HUES6 (cell line): ENCODE measurements around the gene MTRR.
A peak's percentile ranks its signal among the peaks of the same experiment; 100 is the strongest.

Source experiments
- H3K27ac ChIP-seq: 2 replicates; pipeline ENCODE4 v1.7.0; 2013; ENCODE audit warnings: low read depth, mild to moderate bottlenecking, low read length, inconsistent platforms
- H3K27me3 ChIP-seq: 2 replicates; pipeline ENCODE4 v1.6.1; 2013; ENCODE audit warnings: low read length; ENCODE audit not compliant: control insufficient read depth, insufficient read depth
- H3K36me3 ChIP-seq: 2 replicates; pipeline ENCODE4 v1.6.1; 2013; ENCODE audit warnings: low read length; ENCODE audit not compliant: control insufficient read depth, insufficient read depth
- H3K4me1 ChIP-seq: 2 replicates; pipeline ENCODE4 v1.6.1; 2013; ENCODE audit warnings: low read length; ENCODE audit not compliant: control insufficient read depth, insufficient read depth
- H3K4me3 ChIP-seq: 2 replicates; pipeline ENCODE4 v1.5.1; 2013; ENCODE audit warnings: low read depth, low read length
- H3K9ac ChIP-seq: one replicate; pipeline ENCODE4 v1.6.1; 2013; ENCODE audit warnings: mild to moderate bottlenecking, low read length
- H3K9me3 ChIP-seq: 2 replicates; pipeline ENCODE4 v1.6.1; 2013; ENCODE audit warnings: low read depth, low read length; ENCODE audit not compliant: control insufficient read depth, insufficient read depth

MTRR gene

DNA sequence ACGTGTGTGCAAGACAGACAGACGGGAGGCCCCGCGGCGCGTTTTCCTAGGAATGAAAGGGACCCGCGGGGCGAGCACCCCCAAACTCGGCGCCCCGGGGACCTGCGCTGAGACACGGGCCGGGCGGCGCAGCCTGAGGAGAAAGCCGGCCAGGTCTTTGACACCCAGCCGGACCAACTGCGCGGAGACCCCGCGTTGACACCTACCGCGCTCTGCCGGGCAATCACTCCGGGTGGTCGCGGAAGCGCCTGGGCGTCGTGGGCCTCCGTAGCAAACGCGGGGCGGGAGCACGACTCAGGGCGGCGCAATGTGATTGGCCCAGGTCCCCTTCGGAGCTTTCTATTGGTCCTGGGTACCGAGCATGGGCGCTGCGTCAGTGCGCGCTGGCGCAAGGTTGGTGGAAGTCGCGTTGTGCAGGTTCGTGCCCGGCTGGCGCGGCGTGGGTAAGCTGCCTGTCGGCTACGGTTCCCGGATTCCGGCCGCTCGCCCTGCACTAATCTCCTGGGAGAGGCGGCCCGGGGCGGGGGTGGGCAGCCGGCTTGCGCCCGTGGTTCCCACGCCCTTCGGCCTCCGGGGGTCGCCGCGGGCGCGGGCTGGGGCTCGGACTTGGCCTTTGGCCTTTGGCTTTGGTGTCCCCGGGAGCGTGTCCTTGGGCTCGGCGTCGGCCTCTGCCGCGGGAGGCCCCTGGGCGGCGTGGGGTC, at the start of gene MTRR, which contains the start of gene FASTKD3:
TSS of gene MTRR (plus strand) at position 376 of the 701 bp plus-strand sequence. CDS start 1,647 bp downstream, outside the sequence.
TSS of gene FASTKD3 (minus strand) at position 259 of the 701 bp plus-strand sequence. CDS start 948 bp downstream, outside the sequence.
- Histone ChIP-seq H3K4me3 (peak within 1 kb of the TSS; percentile 88), H3K36me3 (peaks cover 42% of the 10 kb centered on the region), H3K4me1 (peaks cover 8% of the 10 kb centered on the region), H3K9me3 (no peaks in the 10 kb centered on the region), H3K9ac (peak within 1 kb of the TSS; percentile 84), H3K27me3 (no peaks in the 10 kb centered on the region), H3K27ac (peak within 1 kb of the TSS; percentile 71; the same call in 1 of the 2 replicates)

DNA sequence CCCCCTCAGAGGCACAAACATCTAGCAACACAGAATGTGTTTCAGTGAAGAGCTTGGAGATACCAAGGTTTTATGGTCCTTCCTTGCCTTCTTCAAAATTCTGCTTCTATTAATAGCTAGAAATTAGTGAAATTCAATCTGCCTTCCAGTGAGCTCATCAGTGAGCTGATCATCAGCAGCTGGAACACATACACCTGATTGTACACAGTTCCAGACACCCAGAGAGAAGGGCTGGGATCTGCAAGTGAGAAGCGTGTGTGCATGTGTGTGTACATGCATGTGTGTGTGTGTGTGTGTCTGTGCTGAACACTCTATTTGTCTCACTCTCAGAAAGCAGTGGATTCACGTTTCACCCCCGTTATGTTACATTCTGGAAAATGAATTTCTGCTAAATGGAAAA, 46.5 kb upstream of the MTRR start:
- no peaks in the 10 kb centered on the region for H3K9me3 ChIP-seq
- H3K4me1 ChIP-seq: no peaks in the 10 kb centered on the region
- H3K27ac ChIP-seq: no peak overlapping the region
- H3K27me3 ChIP-seq: no peaks in the 10 kb centered on the region
- H3K36me3 ChIP-seq: peaks cover 52% of the 10 kb centered on the region
- H3K9ac ChIP-seq: no peak overlapping the region
- H3K4me3 ChIP-seq: no peak overlapping the region

DNA sequence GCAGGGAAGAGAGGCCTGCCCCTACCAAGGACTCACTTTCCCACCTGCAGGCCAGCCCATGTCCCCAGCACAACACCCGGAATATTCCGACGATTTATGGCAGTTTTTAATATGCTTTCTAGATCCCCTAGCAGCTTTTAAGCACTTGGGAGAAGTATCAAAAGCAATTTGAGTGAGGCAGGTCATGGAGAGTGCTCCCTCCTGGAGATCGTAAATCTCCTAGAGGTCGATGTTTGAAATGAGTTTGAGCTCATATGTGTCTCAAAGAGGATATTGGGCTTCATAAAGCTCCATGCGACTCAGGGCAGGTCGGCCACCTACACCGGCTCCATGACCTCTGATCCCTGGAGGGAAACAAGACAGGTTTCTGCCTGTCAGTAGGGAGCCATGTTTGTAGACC, 45.4 kb upstream of the MTRR start:
- H3K36me3 ChIP-seq: peaks cover 50% of the 10 kb centered on the region
- H3K9me3 ChIP-seq: no peaks in the 10 kb centered on the region
- H3K4me1 ChIP-seq: no peaks in the 10 kb centered on the region
- H3K9ac ChIP-seq: no peak overlapping the region
- no peak overlapping the region for H3K27ac ChIP-seq
- no peaks in the 10 kb centered on the region for H3K27me3 ChIP-seq
- H3K4me3 ChIP-seq: no peak overlapping the region

DNA sequence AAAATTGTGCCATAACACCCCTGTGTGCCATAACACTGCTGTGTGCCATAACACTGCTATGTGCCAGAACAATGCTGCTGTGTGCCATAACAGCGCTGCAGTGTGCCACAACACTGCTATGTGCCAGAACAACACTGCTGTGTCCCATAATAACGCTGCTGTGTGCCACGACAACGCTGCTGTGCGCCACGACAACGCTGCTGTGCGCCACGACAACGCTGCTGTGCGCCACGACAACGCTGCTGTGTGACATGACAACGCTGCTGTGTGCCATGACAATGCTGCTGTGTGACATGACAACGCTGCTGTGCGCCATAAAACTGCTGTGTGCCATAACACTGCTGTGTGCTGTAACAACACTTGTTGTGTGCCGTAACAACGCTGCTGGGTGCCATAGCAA, 44.0 kb upstream of the MTRR start:
- H3K36me3 ChIP-seq: peaks cover 36% of the 10 kb centered on the region
- H3K27ac ChIP-seq: no peak overlapping the region
- H3K4me3 ChIP-seq: no peak overlapping the region
- H3K9ac ChIP-seq: no peak overlapping the region
- H3K4me1 ChIP-seq: no peaks in the 10 kb centered on the region
- no peaks in the 10 kb centered on the region for H3K9me3 ChIP-seq
- H3K27me3 ChIP-seq: no peaks in the 10 kb centered on the region

DNA sequence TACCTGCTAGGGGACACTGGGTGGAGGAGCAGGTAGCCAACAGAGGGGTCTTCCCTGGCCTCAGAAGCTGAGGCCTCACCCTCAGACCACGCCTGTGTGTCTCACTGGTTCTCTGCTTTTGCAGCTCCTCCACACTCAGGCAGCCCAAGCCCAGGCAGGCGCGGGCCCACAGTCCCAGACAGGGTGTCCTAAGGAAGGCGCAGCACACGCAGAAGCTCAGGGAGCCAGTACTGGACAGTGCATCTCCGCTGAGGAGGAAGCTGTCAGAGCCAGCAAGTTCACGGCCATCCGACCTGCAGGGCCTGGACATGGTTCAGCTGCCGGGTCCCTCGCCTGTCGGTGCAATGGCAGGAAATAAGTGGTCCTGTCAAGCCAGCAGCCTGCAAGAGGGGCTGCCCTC, 43.3 kb upstream of the MTRR start:
- no peak overlapping the region for H3K9ac ChIP-seq
- H3K9me3 ChIP-seq: no peaks in the 10 kb centered on the region
- H3K4me1 ChIP-seq: no peaks in the 10 kb centered on the region
- H3K36me3 ChIP-seq: peaks cover 36% of the 10 kb centered on the region
- no peaks in the 10 kb centered on the region for H3K27me3 ChIP-seq
- H3K4me3 ChIP-seq: no peak overlapping the region
- no peak overlapping the region for H3K27ac ChIP-seq

DNA sequence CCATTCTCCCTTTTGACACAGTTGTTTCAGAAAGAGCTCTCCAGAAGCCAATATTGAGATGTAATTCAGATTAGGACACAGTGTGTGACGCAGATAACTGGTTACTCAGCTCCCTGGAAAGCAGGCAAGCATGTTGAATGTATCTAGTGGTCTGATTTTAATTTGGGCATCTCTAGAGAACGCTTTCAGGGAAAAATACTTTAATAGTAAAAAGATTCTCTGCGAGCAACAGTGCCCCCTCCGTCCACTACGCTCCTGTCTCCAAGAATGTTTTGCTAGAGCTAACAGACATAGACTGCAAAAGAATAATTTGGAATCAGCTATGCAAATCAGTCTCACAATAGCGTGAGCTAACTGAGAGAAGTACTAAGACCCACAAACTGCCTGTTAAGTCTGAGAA, 41.3 kb upstream of the MTRR start:
- Histone ChIP-seq H3K4me1 (no peaks in the 10 kb centered on the region), H3K36me3 (peaks cover 24% of the 10 kb centered on the region), H3K9me3 (no peaks in the 10 kb centered on the region), H3K27ac (no peak overlapping the region), H3K9ac (no peak overlapping the region), H3K4me3 (no peak overlapping the region), H3K27me3 (no peaks in the 10 kb centered on the region)

DNA sequence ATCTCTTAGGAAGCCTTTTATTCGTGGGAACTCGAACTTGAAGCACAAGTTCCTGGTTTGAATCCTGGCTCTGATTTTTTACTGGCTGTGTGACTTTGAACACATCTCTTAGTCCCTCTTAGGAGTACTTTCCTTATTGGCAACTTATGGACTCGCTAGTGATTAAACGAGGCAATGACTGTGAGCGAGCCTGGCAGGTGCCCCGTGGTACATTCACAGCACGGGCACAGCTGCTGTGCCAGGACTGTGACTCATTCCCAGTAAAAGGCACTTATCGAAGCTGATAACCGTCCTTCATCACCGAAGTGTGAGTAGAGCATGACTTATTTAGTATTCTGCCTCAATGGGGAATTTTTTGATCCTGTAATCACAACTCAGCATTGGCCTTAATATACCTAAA, 40.7 kb upstream of the MTRR start:
- Histone ChIP-seq H3K27ac (no peak overlapping the region), H3K4me3 (no peak overlapping the region), H3K9me3 (no peaks in the 10 kb centered on the region), H3K9ac (no peak overlapping the region), H3K27me3 (no peaks in the 10 kb centered on the region), H3K36me3 (peaks cover 18% of the 10 kb centered on the region), H3K4me1 (no peaks in the 10 kb centered on the region)

DNA sequence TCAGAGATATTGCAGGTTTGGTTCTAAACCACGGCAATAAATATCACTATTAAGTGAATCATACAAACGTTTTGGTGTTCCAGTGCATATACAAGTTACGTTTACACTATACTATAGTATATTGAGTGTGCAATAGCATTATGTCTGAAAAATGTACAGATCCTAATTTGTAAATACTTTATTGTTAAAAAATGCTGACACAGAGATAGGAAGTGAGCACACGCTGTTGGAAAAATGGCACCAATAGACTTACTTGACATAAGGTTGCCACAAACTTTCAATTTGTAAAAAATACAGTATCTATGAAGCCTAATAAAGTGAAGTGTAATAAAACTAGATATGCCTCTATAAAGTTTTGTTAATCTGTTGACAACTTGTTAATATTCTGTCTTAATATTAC, 34.0 kb upstream of the MTRR start:
- H3K36me3 ChIP-seq: no peaks in the 10 kb centered on the region
- no peaks in the 10 kb centered on the region for H3K9me3 ChIP-seq
- no peaks in the 10 kb centered on the region for H3K27me3 ChIP-seq
- no peak overlapping the region for H3K27ac ChIP-seq
- H3K4me3 ChIP-seq: no peak overlapping the region
- H3K9ac ChIP-seq: no peak overlapping the region
- H3K4me1 ChIP-seq: no peaks in the 10 kb centered on the region

DNA sequence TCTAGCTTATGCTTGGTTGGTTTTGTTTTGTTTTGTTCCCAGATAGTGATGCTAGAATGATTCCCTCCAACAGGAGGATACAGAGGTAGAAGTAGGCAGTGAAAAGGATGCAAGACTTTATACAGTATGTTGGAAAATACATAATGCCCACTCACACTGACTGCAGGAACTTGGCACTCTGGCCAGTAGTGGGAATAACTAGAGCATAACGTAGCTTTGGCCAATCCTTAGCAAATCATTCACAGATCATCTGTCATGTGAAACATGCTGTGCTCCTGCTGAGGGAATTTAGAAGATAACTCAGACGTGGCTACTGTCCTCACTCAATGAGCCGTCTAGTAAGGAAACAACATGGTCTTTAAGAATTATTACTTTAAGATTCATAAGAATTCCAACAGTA, 31.5 kb upstream of the MTRR start:
- H3K27ac ChIP-seq: no peak overlapping the region
- no peak overlapping the region for H3K4me3 ChIP-seq
- H3K9me3 ChIP-seq: no peaks in the 10 kb centered on the region
- no peaks in the 10 kb centered on the region for H3K27me3 ChIP-seq
- H3K4me1 ChIP-seq: no peaks in the 10 kb centered on the region
- no peaks in the 10 kb centered on the region for H3K36me3 ChIP-seq
- H3K9ac ChIP-seq: no peak overlapping the region

DNA sequence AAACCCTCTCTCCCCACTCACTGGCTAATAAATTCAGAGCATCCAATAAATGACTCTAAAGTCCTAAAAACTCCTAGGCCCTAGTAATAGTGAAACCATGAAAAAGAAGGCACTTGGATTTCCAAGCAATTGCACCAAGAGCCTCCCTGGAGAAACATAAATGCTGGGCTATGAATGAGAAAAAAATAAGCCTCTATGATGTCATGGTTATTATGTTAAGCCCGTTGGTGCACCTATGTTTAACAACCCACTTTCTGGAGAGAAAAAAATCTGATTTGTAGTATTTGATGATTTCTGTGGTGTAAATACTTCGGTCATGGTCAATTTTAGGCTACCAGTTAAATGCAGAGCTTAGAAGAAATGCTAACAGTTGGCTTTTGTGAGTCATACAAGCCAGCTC, 26.4 kb upstream of the MTRR start:
- Histone ChIP-seq H3K27ac (no peak overlapping the region), H3K27me3 (peaks cover 7% of the 10 kb centered on the region), H3K9me3 (no peaks in the 10 kb centered on the region), H3K36me3 (no peaks in the 10 kb centered on the region), H3K9ac (no peak overlapping the region), H3K4me1 (no peaks in the 10 kb centered on the region), H3K4me3 (no peak overlapping the region)

DNA sequence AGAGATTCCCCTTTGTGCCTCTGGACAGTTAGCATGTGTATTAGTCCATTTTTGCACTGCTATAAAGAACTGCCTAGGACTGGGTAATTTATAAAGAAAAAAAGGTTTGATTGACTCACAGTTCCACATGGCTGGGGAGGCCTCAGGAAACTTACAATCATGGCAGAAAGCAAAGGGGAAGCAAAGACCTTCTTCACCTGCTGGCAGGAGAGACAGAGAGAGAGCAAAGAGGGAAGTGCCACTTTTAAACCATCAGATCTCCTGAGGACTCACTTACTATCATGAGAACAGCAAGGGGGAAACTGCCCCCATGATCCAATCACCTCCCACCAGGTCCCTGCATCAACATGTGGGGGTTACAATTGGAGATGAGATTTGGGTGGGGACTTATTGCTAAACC, 24.0 kb upstream of the MTRR start:
- Histone ChIP-seq H3K27ac (no peak overlapping the region), H3K4me1 (peaks cover 6% of the 10 kb centered on the region; the same call in 1 of the 2 replicates), H3K27me3 (peaks cover 24% of the 10 kb centered on the region), H3K4me3 (no peak overlapping the region), H3K9me3 (no peaks in the 10 kb centered on the region), H3K36me3 (no peaks in the 10 kb centered on the region), H3K9ac (no peak overlapping the region)
